K562 (cell line): ENCODE data around the gene COL9A2. TPM values are rescaled to one million over a fixed set of nuclear protein-coding genes. Genes with fewer than 3 reads are reported as not detected.
A peak's percentile ranks its signal among the peaks of the same experiment; 100 is the strongest.

Source experiments
- ATAC-seq: fragments of 200-7000 bp; cut with Tn5 transposase; 3 replicates; pipeline ENCODE4 v1.9.1; 2020; ENCODE audit warnings: moderate library complexity
- BruUV-seq: library from RNA; stranded (reverse); fragments of 400-500 nt; replicated peaks from 2 replicates; lab custom pipeline; 2021; lab: Mats Ljungman, UMichigan
- CTCF ChIA-PET: fragments of 300-600 bp; formaldehyde crosslinking; extraction: SDS; loops from one replicate; lab custom pipeline; 2021; ENCODE audit warnings: low intra/inter-chr PET ratio; lab: Yijun Ruan, JAX
- POLR2A ChIA-PET: fragments of 300-600, 350-650 bp; sonication (Branson Sonifier 250); formaldehyde crosslinking; extraction: SDS; loops from one replicate; lab custom pipeline; 2021; ENCODE audit warnings: antibody characterized with exemption, inconsistent platforms; lab: Yijun Ruan, JAX
- DNase-seq, 4 experiments: peaks; one replicate each; pipeline versions ENCODE4 v3.0.0 to v3.0.0-alpha.2; 2011 to 2018; ENCODE audit warnings: low spot score in 3 of 4, mixed read lengths in 3 of 4; ENCODE audit errors: extremely low read depth in 1 of 4
- FAIRE-seq: peaks from 2 replicates; lab custom pipeline; 2011; peaks lifted over from hg19 to GRCh38; lab: Jason Lieb, UNC
- H2AFZ ChIP-seq: 2 replicates; pipeline ENCODE4 v1.6.0; 2011; ENCODE audit warnings: low read depth, low read length, control low read depth, inconsistent platforms
- H3K27ac ChIP-seq: fragments of 200-600 bp; 3 replicates; pipeline ENCODE4 v1.8.0; 2011; ENCODE audit warnings: low read depth, mild to moderate bottlenecking, control low read depth, inconsistent platforms, low read length, moderate library complexity, mixed read lengths; ENCODE audit errors: extremely low read depth
- H3K27me3 ChIP-seq, 2 experiments: fragments of 300-600 bp in 1 of 2; 2 replicates in 1 of 2; 3 replicates in 1 of 2; pipeline versions ENCODE4 v1.6.0 to v1.8.0; 2011; ENCODE audit warnings: inconsistent platforms in 2 of 2, low read length in 2 of 2, mild to moderate bottlenecking in 1 of 2, mixed read lengths in 1 of 2, moderate library complexity in 1 of 2; ENCODE audit not compliant: control insufficient read depth in 2 of 2, insufficient read depth in 2 of 2
- H3K36me3 ChIP-seq: fragments of 300-600 bp; 3 replicates; pipeline ENCODE4 v1.8.0; 2011; ENCODE audit warnings: mild to moderate bottlenecking, low read length, inconsistent platforms; ENCODE audit not compliant: control insufficient read depth, insufficient read depth
- H3K4me1 ChIP-seq, 2 experiments: fragments of 200-600 bp in 1 of 2; replicated peaks in 1 of 2; 2 replicates in 1 of 2; 3 replicates in 1 of 2; pipeline versions ENCODE4 v1.5.1 to v1.8.0; 2011; ENCODE audit warnings: inconsistent platforms in 2 of 2, low read length in 2 of 2, mild to moderate bottlenecking in 1 of 2, mixed read lengths in 1 of 2, moderate library complexity in 1 of 2; ENCODE audit not compliant: control insufficient read depth in 2 of 2, insufficient read depth in 2 of 2
- H3K4me2 ChIP-seq: 2 replicates; pipeline ENCODE4 v1.6.1; 2011; ENCODE audit warnings: low read length, control low read depth, inconsistent platforms, mixed read lengths; ENCODE audit not compliant: insufficient read depth
- H3K4me3 ChIP-seq: fragments of 200-600 bp; sonication (generic), shearing (Covaris generic); 2 replicates; pipeline ENCODE4 v1.5.1; 2016; ENCODE audit warnings: control low read depth, inconsistent platforms
- H3K79me2 ChIP-seq: fragments of 200-600 bp; 3 replicates; pipeline ENCODE4 v1.8.0; 2011; ENCODE audit warnings: low read length, inconsistent platforms; ENCODE audit not compliant: control insufficient read depth, insufficient read depth
- H3K9ac ChIP-seq, 2 experiments: 2 replicates each; pipeline versions ENCODE4 v1.6.0 to v1.6.1; 2011; ENCODE audit warnings: low read depth in 2 of 2, low read length in 2 of 2, control low read depth in 1 of 2, inconsistent platforms in 1 of 2, mild to moderate bottlenecking in 1 of 2, mixed read lengths in 1 of 2; ENCODE audit not compliant: insufficient read depth in 1 of 2
- H3K9me1 ChIP-seq: one replicate; pipeline ENCODE4 v1.6.0; 2011; ENCODE audit warnings: inconsistent platforms, mild to moderate bottlenecking, low read length, moderate library complexity; ENCODE audit not compliant: control insufficient read depth, insufficient read depth
- H3K9me3 ChIP-seq: replicated peaks from 2 replicates; pipeline ENCODE4 v1.5.1; 2011; ENCODE audit warnings: low read depth, low read length, inconsistent platforms; ENCODE audit not compliant: control insufficient read depth, insufficient read depth
- H4K20me1 ChIP-seq: replicated peaks from 2 replicates; pipeline ENCODE4 v1.6.1; 2011; ENCODE audit warnings: low read length, inconsistent platforms, mixed read lengths; ENCODE audit not compliant: control insufficient read depth, insufficient read depth
- CBFA2T3 ChIP-seq: fragments of 450-650 bp; IDR thresholded peaks from 2 replicates; pipeline ENCODE4 v1.6.1; 2017
- FOSL1 ChIP-seq: fragments of 200-800 bp; sonication (Bioruptor generic); conservative IDR thresholded peaks from 2 replicates; pipeline ENCODE4 v1.6.1; 2016; ENCODE audit warnings: missing genetic modification characterization, missing compliant biosample characterization
- L3MBTL2 ChIP-seq: fragments of 450-650 bp; IDR thresholded peaks from 2 replicates; pipeline ENCODE4 v1.6.1; 2016; ENCODE audit warnings: mild to moderate bottlenecking, moderate library complexity
- ZNF121 ChIP-seq: sonication (generic); formaldehyde crosslinking; conservative IDR thresholded peaks from 2 replicates; pipeline ENCODE4 v1.8.0; 2022; ENCODE audit warnings: missing genetic modification reagents
- WGBS: fragments of 100-300 bp; shearing (Covaris generic); methylation state at CpG from one replicate; pipeline ENCODE4 v1.1.6; 2016; ENCODE audit warnings: low coverage, mixed read lengths; ENCODE audit not compliant: insufficient coverage; ENCODE audit errors: missing lambda C conversion rate; 5-methylcytosine and 5-hydroxymethylcytosine counted together
- in situ Hi-C: fragments of 300-500 bp; cut with MboI; formaldehyde crosslinking; loops from 4 replicates; pipeline ENCODE4 v1.15.0; 2018; ENCODE audit warnings: inconsistent platforms, mixed read lengths
- intact Hi-C: fragments of 100-400 bp; cut with micrococcal nuclease; formaldehyde crosslinking; loops from 2 replicates; pipeline ENCODE4 v1.14.2; 2022
- polyA plus RNA-seq, 8 experiments: library from polyadenylated mRNA; depleted of rRNA in 4 of 8; stranded (reverse) in 5 of 8; unstranded in 3 of 8; fragments of >200 nt; fragmentation: Nextera tagmentation in 2 of 8; fragmentation: Illumina TruSeq in 1 of 8; extraction: Ambion mirVana in 2 of 8; extraction: Trizol in 1 of 8; gene quantifications; 2 replicates each; pipeline versions ENCODE4 v1.2.1 to v1.2.3, GENCODE V29; 2011 to 2014; ENCODE audit warnings: inconsistent platforms in 1 of 8, missing spikeins in 1 of 8
- total RNA-seq, 7 experiments: library from RNA; depleted of rRNA in 6 of 7; stranded (reverse); fragments of >200 nt in 6 of 7; fragmentation: Illumina TruSeq in 2 of 7; extraction: Trizol in 2 of 7; gene quantifications; 2 replicates each; pipeline versions ENCODE4 v1.2.1 to v1.2.3, GENCODE V29; 2011 to 2021; ENCODE audit warnings: low replicate concordance in 1 of 7
- TF ChIP-seq, protein P1 (sequence below), 3 experiments: IDR thresholded peaks in 2 of 3; conservative IDR thresholded peaks in 1 of 3; 2 replicates each; pipeline ENCODE4 v1.5.1; 2011 to 2012; ENCODE audit warnings: low read length in 3 of 3, mild to moderate bottlenecking in 3 of 3, control low read depth in 2 of 3, improper control_type of control experiment in 1 of 3, inconsistent platforms in 1 of 3, low read depth in 1 of 3, mixed read lengths in 1 of 3, moderate library complexity in 1 of 3; ENCODE audit not compliant: insufficient read depth in 2 of 3
- TF ChIP-seq, protein P2 (sequence below): sonication (generic); formaldehyde crosslinking; IDR thresholded peaks from 2 replicates; pipeline ENCODE4 v1.8.0; 2022; ENCODE audit warnings: missing genetic modification reagents, mild to moderate bottlenecking, moderate library complexity, borderline replicate concordance

Gene COL9A2
- total and polyA plus RNA-seq, 9 of the 15 experiments (the other 6 are each of a cell fraction or from before 2014, with no cell fraction given), result 0.03 to 2.2 (median 0.31) TPM

DNA sequence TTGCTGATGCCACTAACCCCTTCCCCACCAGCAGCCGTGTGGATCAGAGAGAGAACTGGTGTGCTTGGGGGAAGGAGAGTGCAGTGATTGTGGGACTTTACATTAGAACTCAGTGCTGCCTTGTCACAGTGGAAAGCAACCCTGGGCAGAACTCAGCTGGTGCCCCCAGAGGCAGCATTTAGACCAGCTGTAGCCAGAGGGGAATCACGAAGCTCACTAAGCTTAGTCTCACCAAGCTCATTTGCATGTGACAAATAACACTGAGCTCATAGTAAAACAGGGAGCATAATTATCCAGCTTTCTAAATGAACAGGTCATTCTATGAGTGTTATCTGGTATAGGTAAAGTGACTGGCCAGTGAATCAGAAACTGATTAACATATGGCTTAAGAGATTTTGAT, 46.6 kb upstream of the COL9A2 start:
- H3K36me3 ChIP-seq, result no peaks in the 10 kb centered on the region
- DNase-seq, result no peak
- no peaks in the 10 kb centered on the region for H3K9me3 ChIP-seq
- no peaks in the 10 kb centered on the region for H4K20me1 ChIP-seq
- CTCF ChIA-PET, result no interaction called here
- no peaks in the 10 kb centered on the region for H3K79me2 ChIP-seq
- intact Hi-C loops (no loop called here), in situ Hi-C loops (no loop called here)
- H3K9me1 ChIP-seq, result no peaks in the 10 kb centered on the region
- no peak overlapping the region for H3K4me2 ChIP-seq
- no peak overlapping the region for H3K9ac ChIP-seq
- no peak for FAIRE-seq
- ATAC-seq, result peak; percentile 66
- no peaks in the 10 kb centered on the region for H3K4me1 ChIP-seq
- H3K27ac ChIP-seq, result no peak overlapping the region
- no peaks in the 10 kb centered on the region for H3K27me3 ChIP-seq
- TF ChIP-seq, protein P1, sequence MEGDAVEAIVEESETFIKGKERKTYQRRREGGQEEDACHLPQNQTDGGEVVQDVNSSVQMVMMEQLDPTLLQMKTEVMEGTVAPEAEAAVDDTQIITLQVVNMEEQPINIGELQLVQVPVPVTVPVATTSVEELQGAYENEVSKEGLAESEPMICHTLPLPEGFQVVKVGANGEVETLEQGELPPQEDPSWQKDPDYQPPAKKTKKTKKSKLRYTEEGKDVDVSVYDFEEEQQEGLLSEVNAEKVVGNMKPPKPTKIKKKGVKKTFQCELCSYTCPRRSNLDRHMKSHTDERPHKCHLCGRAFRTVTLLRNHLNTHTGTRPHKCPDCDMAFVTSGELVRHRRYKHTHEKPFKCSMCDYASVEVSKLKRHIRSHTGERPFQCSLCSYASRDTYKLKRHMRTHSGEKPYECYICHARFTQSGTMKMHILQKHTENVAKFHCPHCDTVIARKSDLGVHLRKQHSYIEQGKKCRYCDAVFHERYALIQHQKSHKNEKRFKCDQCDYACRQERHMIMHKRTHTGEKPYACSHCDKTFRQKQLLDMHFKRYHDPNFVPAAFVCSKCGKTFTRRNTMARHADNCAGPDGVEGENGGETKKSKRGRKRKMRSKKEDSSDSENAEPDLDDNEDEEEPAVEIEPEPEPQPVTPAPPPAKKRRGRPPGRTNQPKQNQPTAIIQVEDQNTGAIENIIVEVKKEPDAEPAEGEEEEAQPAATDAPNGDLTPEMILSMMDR (IDR thresholded peaks at IDR 0.05 in 2 of 3, conservative IDR thresholded peaks at IDR 0.05 in 1 of 3; ENCODE audit: insufficient read depth in 2 of 3, low read depth in 1 of 3, low read length in 3 of 3), result peak in 1 of 3 experiments; percentile 14; a peak in 1 of 6 replicates
- no peak for TF ChIP-seq L3MBTL2
- peak; percentile 23; the same call in 1 of the 2 replicates for TF ChIP-seq CBFA2T3
- TF ChIP-seq, protein P2, sequence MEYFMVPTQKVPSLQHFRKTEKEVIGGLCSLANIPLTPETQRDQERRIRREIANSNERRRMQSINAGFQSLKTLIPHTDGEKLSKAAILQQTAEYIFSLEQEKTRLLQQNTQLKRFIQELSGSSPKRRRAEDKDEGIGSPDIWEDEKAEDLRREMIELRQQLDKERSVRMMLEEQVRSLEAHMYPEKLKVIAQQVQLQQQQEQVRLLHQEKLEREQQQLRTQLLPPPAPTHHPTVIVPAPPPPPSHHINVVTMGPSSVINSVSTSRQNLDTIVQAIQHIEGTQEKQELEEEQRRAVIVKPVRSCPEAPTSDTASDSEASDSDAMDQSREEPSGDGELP (CRISPR knock-in tag), result peak; percentile 42; the same call in 1 of the 2 replicates
- no peak for TF ChIP-seq ZNF121 (CRISPR knock-in tag)
- TF ChIP-seq FOSL1 (tag), result peak; percentile 48
- 25% methylated on average over 2 of the region's 2 CpGs for WGBS
- no peak overlapping the region for H3K4me3 ChIP-seq
- BruUV-seq, result no TSS peak
- POLR2A ChIA-PET, result interaction anchor here (0.6 to 2.9 kb wide), 3 partner anchors 10 to 22 kb away, joined by 3 to 15 read pairs (median 3); partner anchors contain the start of gene SMAP2
- no peak overlapping the region for H2AFZ ChIP-seq
